ENCODE results near the gene COL2A1.
A peak's percentile ranks its signal among the peaks of the same experiment; 100 is the strongest.

The COL2A1 gene

DNA sequence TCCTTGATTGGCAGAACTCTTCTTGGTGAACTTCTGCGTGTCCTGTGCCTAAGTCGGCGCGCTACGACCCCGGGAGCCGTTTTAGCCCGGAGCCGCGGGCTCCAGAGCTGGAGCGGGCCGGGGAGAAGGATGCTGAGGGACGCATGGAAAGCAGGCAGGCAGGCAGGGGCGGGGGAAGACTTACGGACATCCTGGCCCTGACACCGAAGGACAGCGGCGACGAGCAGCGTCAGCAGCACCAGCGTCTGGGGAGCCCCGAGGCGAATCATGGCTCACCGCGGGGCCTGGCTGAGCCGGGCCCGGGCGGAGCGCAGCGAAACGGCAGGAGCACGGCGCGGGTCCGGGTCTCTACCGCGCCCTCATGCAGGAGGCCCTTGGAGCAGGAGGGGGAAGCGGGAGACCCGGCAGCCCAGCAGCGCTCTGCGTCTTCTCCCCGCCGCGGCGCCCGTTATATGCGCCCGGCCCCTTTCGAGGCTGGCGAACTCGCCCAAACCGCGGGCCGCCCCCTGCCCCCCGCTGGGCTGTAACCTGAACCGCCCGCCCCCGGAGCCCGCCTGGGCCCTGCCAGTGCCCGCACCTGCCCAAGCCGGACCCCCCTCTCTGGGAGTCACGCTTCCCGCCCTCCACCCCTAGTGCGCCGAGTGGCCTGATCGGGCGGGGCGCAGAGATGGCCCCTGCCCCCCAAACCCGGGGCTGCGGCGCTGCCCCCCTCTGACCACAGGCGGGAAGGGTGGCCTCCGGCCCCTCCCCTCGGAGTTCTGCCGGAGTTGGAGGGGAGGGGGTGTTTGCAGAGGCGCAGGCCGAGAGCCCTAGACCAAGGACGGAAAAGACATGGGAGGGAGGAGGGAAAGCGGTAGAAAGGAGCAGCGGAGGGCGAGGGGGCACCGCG, at the start of gene COL2A1:
Gene COL2A1 (minus strand): TSS at position 424 of the 889 bp plus-strand sequence. CDS start 155 bp downstream, at position 269.
- DNase-seq = peak; percentile 36

DNA sequence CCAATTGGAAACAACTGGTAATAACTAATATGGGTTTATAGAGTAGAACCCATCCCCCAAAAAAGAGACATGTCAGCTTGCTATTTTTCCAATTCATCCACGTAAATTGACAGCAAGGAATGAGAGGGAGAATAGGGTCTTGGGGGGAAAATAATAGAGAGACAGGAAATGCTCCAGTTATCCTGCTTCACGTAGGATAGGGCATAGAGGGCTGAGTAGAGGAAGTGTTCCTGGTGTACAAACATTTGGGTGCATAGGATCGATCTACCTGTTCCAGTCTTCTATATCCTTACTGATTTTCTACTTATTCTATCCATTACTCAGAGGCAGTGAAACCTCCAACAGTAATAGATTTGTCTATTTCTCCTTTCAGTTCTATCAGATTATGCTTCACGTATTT, 49.6 kb upstream of the COL2A1 start:
- no peak for DNase-seq

DNA sequence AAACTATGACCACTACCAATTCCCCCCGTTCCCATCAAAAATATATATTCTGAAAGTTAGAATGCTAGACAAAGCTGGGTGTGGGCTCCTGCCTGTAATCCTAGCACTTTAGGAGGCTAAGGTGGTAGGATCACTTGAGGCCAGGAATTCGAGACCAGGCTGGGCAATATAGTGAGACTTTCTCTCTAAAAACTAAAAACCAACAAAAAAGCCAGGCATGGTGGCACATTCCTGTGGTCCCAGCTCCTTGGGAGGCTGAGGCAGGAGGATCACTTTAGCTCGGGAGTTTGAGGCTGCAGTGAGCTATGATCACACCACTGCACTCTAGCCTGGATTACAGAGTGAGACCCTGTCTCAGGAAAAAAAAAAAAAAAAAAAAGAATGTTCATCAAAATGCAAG, 48.8 kb upstream of the COL2A1 start:
- DNase-seq = no peak

DNA sequence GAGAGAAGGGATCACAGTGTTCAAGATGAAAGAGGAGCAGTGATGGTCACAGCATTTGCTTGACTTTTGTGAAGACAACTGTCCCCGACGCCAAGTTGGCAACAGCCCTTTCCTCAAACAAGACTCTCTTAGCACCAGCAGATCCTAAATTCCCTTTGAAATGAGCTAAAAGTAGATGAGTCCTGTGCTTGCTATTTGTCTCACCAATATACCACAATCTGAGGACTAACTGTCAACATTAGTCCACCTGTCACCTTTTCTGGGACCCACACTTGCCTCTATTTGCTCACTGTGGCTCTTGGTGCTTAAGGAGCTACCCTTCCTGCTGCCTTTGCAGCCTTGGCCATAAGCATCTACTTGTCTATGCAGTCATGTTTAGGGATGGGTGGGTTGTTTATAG, 47.4 kb upstream of the COL2A1 start:
- no peak for DNase-seq

DNA sequence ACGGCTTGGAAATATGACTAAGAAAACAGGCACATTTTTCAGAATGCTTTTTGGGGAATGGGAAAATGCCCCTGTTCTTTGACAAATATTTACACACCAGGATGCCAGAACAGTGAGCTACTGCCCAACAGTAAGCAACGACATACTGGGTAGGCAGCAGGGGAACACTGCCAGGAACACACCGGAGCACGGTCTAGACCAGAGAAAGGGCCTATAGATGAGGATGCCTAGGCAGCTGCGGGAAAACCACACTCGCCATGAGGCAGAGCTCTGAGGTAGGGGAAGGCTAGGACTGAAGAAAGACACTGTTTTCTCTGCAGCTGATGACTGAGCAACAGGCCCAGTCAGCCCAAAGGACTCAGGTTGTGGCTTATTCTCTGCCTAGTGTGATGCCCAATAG, 45.9 kb upstream of the COL2A1 start:
- DNase-seq = no peak

DNA sequence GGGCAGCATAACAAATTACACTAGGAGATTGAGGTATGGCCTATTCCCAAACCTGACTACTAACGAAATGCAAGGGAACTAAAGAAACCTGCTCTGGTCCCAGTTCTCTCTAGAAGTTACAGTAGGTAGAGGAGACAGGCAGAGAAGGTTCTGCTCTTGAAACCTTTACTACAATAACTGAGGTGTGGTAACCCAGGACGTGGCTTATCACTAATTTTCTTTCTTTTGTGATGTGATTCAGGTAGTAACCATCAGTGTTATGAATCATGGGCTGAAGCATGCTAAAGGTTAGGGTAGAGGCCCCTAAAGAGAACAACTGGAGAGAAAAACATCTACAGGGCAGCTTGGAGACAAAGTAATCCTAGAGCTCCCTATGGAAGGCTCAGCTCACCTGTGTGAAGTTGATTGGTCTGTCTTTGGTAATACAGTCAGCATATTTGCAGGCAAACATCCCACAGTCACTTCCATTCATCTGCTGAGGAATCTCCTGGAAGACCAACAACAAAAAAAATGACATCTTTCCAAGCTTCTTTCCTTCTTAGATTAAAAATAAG, 41.8 kb upstream of the COL2A1 start:
- DNase-seq = no peak

DNA sequence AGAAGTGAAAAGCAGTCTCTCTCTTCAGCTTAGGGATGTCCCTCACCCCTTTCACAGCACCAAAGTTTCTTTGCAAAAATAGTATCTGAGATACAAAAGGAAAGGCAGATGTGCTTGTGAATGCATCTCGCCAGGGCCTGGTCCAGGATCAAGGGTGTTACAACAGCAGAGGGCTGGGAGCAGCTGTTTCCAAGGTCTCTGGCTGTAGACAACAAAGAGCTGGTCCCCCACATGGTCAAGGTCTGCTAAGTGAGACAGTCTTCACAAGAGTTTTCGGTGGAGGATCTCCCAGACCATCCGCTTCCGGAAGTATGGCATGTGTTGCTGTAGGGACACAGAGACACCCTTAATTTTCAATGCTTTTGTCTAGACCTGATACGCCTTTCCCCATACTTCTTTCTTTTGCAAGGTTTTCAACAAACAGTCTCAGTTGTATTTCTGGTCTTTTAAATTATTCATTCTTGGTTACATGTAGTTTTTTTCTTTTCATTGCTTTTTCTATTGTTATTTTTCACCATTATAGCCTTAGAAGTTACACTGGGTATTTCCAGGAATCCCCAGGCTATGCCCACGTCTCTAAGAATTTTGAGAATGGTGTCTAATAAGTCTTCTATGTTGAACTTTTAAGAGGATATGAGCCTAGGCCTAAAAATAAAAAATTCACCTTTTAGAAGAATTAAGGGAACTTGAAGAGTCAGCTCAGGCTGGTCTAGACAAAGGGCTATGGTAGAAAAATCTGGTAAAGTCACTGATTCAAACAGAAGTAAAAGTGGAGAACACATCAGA, 41.0 kb upstream of the COL2A1 start:
- no peak for DNase-seq

DNA sequence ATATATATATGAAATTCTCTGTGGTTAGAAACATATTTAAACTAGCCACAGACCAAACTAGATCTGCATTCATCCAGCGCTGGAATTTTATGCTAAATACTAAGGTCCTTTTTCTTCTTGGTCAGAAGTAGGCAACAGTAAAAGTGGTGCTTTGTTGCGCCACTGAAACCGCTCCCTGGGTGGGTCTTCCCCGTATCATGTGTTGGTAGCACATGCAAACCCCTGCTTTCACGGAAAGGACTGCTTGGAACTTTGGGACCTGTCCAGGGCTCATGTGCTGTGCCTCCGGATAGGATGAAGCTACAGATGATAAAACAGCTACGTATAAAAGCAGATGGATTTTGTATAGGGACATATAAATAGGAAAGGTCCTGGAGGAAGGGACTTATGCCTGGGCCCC, 40.1 kb upstream of the COL2A1 start:
- DNase-seq = no peak

DNA sequence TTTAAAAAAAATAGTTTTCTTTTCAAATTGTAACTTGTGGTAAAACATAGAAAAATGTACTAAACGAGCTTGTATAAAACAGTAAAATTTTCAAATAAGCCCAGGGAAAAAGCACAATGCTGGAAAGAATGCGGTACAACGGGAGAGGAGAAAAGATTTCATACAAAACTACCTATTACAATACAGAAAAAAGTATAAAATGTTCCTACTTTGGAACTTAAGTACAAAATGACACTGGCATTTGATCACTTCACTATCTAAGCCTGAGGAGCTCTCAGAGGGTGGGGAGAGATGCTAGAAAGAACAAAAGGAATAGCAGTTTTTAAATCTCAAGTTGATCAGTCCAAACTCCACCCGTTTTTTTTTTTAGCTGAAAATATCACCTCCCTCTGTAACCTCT, 39.5 kb upstream of the COL2A1 start:
- DNase-seq = no peak

DNA sequence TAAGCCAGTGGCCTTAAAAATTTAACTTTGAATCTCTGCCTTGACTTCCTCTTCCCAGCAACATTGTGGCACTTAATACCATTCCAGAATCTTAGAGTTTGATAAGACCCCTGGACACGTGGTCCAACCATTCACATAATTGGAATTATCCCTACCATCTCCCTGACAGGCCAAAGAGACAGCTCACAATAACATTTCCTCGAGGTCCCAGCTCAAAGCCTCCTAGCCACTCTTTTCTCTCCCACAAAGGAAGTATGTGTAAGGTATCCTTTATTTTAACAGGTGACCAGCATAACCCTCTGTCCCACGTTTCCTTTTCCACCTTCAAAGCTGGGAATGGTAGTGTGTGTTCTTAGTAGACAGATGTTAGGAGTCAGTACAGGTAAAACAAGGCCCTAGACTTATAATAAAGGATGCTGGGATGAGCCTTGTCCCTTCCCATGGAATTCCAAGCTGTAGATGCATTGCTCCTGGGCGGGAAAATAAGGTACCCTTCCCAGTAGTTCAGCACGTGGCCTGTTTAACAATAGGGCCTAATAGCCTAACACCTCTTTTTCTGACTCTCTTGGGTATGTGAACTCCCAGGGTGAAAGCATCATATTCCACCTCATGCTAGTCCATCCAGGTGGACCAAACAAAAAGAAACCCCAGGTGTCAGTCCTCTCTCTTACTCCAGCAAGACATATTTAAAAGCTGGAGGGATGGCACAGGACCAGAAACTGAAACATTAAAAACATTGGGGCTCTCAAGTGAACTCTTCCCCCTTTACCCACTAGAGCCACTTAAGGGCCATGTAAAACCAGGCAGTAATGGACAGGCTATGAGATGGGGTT, 37.5 kb upstream of the COL2A1 start:
- DNase-seq = no peak

DNA sequence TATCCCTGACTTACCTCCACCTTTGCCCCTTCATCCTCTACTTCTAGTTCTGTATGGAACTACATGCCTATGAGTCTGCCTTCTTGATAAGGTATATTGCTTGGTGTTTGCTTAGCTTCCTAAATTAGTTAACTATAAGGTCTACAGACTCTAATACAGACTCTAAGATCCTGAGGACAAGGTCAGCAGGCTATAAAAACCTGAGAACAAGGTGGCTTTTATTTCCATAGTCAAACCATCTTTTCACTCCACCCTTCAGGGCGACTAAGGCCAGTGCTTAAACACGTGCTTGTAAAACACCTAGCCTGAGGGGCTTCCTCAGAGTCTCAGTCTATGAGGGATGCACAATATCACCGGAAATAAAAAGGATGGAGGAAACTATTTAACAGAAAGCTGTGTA, 36.1 kb upstream of the COL2A1 start:
- DNase-seq = no peak

DNA sequence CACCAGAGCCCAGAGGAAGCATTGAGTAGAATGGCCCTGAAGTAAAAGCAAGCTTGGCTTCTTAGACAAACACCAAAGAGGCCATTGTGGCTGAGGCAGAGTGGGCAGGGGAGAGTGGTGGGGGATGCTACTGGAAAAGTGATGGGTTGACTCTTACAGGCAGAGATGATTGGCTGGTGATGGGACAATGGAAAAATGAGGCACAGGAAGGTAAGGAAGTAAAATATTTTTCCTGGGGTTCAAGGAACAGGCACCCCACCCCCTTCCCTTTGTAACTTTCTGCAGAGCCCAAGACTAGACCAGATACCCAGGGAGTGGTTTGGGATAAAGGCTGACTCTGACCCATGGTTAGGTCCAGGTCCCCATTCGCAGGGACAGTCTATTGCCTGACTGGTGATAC, 34.9 kb upstream of the COL2A1 start:
- DNase-seq = no peak

DNA sequence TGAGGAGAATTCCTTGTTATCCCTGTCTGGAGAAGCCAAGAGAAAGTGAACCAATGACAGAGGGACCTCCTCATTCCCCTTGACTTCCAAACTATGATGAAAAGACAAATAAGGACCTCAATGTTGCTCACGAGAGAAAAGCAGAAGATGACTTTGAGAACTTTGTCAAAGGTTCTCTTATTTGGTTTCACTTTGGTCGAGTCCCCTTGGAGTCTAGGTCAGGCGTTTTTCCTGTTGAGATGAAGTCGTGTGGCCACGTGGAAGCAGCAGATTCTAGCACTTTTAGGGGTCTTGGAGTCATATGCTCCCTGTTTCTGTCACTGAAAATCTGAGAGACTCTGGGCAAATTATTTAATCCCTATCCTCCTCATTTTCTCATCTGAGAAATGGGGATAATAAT, 33.8 kb upstream of the COL2A1 start:
- DNase-seq = no peak

DNA sequence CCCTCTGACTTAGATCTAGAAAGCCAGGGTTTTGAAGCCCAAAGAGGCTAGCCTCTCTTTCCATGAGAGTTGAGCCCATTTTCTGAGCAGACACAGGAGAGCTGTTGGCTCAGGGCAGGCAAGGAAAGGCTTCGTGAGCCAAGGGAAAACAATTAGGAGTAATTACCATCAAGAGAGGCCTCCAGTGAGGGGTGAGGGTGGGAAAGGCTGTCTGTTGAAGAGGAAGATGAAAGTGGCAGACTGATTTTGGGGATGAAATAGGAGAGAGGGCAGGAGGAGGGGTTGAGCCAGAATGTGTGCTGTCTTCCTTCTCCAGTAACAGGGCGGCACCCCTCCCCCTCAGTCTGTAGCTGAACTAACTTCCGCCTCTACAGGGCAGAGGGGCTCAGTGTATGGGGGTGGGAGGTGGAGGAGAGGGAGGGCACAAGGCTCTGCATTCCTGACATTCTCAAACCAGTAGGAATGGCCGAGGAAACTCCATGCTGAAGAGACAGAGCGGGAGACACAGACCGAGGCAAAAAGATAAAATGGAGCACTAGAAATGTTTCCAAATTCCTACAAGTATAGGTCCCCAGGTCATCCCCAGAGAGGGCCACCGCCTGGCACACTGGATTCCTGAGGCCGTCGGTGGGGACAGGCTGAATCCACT, 33.1 kb upstream of the COL2A1 start:
- DNase-seq = no peak

DNA sequence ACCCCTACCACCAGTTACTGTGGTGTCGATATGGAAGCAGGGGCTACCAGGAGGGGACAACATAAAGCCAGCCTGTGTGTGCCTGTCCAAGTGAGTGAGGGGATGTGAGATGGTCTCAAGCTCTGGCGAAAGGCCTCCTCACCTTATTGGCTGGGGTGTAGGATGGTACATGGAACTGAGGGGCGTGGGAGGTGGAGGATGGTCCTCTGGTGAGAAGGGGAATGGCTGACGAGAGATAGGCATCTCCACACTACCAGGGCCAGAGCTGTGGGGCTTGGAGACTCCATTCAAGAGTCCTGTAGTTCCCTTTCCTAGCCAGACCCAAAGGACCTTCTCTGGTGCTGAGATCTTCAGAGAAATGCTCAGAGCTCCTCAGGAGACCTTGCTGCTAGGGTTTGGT, 32.5 kb upstream of the COL2A1 start:
- no peak for DNase-seq

DNA sequence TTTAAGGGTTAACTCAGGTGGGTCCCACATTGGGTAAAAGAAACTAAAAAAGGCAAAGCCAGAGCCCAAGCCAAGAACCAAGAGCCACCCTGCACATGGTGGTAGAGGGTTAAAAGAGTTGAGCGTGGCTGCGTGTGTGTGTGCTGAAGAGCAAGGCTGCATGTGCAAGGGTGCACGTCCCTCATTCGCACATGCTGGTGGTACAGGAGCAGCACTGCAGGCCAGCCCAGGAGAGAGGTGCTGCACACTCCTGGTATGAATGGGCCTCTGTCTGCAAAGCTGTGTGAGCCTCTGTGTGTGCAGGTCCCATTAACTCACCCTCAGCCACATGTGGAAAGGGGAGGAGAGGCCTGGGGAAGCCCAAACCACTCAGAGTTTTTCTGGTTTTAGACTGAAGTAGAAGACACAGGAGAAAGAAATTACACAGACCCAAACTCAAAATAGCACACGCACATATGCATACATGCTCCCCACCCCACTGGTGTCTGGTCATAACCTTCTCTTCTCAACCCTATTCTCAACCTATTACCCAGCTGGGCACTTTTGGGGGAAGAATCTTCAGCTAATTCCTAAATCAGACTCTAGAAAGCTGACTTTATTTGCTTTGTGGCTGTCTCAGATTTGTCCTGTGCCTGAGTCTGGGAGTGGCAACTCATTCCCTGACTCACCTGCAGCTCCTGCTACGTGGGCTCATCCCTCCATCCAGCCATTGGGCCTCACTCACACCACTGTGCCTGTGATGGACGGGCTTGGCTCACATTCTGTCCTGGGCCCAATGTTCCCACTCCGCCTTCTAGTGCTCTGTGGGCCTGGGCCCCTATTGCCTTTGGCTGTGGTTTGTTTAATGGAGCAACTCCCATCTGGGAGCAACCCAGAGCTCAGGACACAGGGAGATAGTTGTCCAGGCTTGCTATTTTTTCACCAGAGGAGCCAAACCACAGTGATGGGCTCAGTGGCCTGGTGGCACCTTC, 30.8 kb upstream of the COL2A1 start:
- no peak for DNase-seq

DNA sequence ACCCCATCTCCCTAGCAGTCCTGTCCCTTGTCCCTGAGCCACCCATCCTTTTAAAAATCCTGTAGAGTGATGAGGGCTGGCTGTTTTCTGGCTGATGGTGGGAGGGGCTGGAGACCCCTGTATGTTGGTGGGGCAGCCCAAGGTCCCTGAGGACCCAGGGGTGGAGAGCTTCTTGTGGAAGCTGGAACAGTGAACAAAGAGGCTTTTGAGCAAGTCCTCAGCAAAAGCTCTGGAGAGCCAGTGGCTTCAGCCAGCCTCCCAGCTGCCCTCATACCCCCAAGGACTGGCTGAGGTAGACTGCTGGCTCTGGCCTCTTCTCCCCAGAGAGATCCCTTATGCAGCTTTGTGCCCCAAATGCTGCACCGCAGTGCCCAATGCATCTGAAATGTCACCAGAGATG, 29.2 kb upstream of the COL2A1 start:
- no peak for DNase-seq

DNA sequence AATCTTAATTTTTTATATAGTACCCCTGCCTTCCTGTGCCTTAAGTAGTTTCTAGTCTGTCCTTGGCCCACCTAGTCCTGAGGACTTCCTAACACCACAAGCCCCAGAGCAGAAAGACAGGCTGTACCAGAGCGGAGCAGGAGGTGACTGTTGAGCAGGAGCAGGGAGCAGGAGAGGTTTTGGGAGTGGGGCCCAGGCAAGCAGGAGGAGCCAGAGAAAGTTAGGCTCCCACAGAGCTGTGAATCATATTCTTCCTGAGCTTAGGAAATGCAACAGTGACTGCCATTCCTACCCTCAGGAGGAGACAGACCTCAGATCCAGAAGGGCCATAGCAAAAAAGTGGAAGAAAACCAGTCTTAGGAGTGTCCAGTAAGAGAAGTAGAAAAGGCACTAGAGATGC, 28.3 kb upstream of the COL2A1 start:
- DNase-seq = no peak

DNA sequence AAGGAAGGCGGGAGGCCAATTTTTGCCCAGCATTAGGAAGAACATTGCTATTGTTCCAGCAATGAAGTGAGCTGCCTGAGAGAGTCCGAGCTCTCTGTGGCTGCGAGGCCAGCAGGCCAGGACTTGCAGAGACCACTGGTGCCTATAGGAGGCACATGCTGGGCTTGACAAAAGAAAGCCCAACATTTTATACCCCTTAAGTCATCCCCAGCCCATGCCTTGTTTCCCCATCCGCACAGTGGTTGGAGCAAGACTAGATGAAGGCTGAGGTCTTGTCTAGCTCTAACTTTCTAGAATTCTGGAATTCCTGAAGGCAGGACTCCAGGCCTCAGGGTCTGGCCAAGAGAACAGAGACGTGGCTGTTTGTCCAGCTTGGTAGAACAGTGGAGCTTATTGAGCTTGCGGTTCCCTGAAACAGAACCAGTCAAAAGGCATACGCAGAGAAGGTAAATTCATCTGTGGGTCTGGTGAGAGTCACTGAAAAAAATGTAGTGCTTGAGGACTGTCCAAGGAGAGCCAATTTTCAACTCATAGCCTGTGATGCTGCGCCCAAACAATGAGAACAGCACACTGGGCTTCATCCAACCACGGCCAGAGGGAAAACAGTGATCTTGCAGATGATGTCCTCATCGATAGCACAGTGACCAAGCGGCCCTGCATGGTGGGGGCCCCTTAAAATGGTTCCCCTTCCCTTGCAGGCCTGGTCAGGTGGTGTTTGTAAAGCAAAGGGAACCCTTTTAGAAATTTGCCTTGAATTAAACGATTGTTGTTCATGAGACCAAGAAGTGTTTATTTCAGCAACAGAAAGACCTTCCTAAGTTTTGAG, 27.1 kb upstream of the COL2A1 start:
- DNase-seq = no peak

DNA sequence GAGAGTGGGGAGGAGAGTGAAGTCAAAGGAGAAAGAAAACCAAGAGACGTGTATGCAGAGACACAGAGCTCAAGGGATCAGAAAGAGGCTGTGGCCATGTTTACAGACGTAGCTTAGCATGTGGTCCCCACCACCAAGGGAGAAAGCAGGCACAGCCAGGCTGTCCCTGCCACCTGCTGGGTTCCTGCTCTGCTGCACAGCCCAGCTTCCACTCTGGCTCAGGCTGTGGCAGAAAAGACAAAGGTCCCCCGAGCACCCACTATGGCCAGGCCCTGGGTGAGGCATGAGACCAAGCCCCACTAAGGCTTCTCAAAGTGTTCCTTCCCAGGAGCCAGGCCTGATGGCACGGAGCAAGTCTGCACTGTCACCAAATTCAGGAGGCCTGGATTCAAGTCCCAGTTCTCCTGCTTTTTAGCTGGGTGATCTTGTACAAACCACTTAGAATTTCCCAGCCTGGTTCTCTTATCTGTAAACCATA, 25.9 kb upstream of the COL2A1 start:
- DNase-seq = no peak
